ENCODE results near the gene DCLK3.

GRCh38 chr3:36756269-36756668 is 8.1 kb downstream of the DCLK3 start:
- TF ChIP-seq, protein P1, sequence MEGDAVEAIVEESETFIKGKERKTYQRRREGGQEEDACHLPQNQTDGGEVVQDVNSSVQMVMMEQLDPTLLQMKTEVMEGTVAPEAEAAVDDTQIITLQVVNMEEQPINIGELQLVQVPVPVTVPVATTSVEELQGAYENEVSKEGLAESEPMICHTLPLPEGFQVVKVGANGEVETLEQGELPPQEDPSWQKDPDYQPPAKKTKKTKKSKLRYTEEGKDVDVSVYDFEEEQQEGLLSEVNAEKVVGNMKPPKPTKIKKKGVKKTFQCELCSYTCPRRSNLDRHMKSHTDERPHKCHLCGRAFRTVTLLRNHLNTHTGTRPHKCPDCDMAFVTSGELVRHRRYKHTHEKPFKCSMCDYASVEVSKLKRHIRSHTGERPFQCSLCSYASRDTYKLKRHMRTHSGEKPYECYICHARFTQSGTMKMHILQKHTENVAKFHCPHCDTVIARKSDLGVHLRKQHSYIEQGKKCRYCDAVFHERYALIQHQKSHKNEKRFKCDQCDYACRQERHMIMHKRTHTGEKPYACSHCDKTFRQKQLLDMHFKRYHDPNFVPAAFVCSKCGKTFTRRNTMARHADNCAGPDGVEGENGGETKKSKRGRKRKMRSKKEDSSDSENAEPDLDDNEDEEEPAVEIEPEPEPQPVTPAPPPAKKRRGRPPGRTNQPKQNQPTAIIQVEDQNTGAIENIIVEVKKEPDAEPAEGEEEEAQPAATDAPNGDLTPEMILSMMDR (IDR thresholded peaks at IDR 0.05): no peak
- TF ChIP-seq EZH2 (IDR thresholded peaks at IDR 0.05; ENCODE audit: borderline replicate concordance, insufficient read depth, low read depth, low read length, poor library complexity, severe bottlenecking): no peak

All from B cell (primary cell).